SK-N-SH (cell line): ENCODE data around the gene TBC1D5. TPM values are rescaled to one million over a fixed set of nuclear protein-coding genes. Genes with fewer than 3 reads are reported as not detected.

Experiments
- CTCF ChIA-PET: fragments of 300-600, 350-600 bp; formaldehyde crosslinking; extraction: SDS; loops from one replicate; lab custom pipeline; 2021; lab: Yijun Ruan, JAX
- POLR2A ChIA-PET: fragments of 350-600 bp; sonication (Branson Sonifier 250); formaldehyde crosslinking; extraction: SDS; loops from one replicate; lab custom pipeline; 2020; ENCODE audit warnings: antibody characterized with exemption, inconsistent platforms; lab: Yijun Ruan, JAX
- DNase-seq: peaks from one replicate; pipeline ENCODE4 v3.0.0; 2012
- H2AFZ ChIP-seq: fragments of 200-600 bp; sonication (generic); 2 replicates; pipeline ENCODE4 v1.8.1; 2016; ENCODE audit warnings: antibody characterized with exemption, mild to moderate bottlenecking, low read depth
- H3F3A ChIP-seq: fragments of 200-600 bp; sonication (generic); replicated peaks from 2 replicates; pipeline ENCODE3; 2016; ENCODE audit warnings: antibody characterized with exemption, mild to moderate bottlenecking; ENCODE audit not compliant: insufficient read depth
- H3K27ac ChIP-seq, 2 experiments: fragments of 200-500 bp in 1 of 2; fragments of 200-600 bp in 1 of 2; sonication (Bioruptor generic) in 1 of 2; sonication (generic), shearing (Covaris generic) in 1 of 2; 2 replicates each; pipeline versions ENCODE4 v1.5.1 to v1.6.1; 2014 to 2016; ENCODE audit warnings: low read depth in 2 of 2, inconsistent platforms in 1 of 2, low read length in 1 of 2, mild to moderate bottlenecking in 1 of 2, mixed read lengths in 1 of 2
- H3K27me3 ChIP-seq: fragments of 200-600 bp; sonication (generic), shearing (Covaris generic); 2 replicates; pipeline ENCODE4 v1.6.1; 2016; ENCODE audit warnings: mixed run types; ENCODE audit not compliant: insufficient read depth
- H3K36me3 ChIP-seq, 2 experiments: fragments of 200-500 bp in 1 of 2; fragments of 200-600 bp in 1 of 2; sonication (Bioruptor generic) in 1 of 2; sonication (generic) in 1 of 2; replicated peaks in 1 of 2; 2 replicates each; pipeline versions ENCODE3 to v1.5.1; 2014 to 2016; ENCODE audit warnings: low read length in 1 of 2, mild to moderate bottlenecking in 1 of 2; ENCODE audit not compliant: insufficient read depth in 2 of 2, control insufficient read depth in 1 of 2
- H3K4me1 ChIP-seq, 2 experiments: fragments of 200-500 bp in 1 of 2; fragments of 200-600 bp in 1 of 2; sonication (Bioruptor generic) in 1 of 2; sonication (generic), shearing (Covaris generic) in 1 of 2; 2 replicates each; pipeline versions ENCODE4 v1.5.1 to v1.6.1; 2014 to 2016; ENCODE audit warnings: low read depth in 1 of 2, low read length in 1 of 2, mixed run types in 1 of 2; ENCODE audit not compliant: insufficient read depth in 2 of 2, control insufficient read depth in 1 of 2
- H3K4me2 ChIP-seq: fragments of 200-600 bp; sonication (generic), shearing (Covaris generic); 2 replicates; pipeline ENCODE4 v1.6.1; 2017; ENCODE audit warnings: mixed run types
- H3K4me3 ChIP-seq, 2 experiments: fragments of 200-500 bp in 1 of 2; fragments of 200-600 bp in 1 of 2; sonication (Bioruptor generic) in 1 of 2; sonication (generic), shearing (Covaris generic) in 1 of 2; 2 replicates each; pipeline versions ENCODE4 v1.5.1 to v1.8.1; 2014 to 2016; ENCODE audit warnings: low read depth in 2 of 2, inconsistent platforms in 1 of 2, low read length in 1 of 2, mild to moderate bottlenecking in 1 of 2, mixed read lengths in 1 of 2, moderate library complexity in 1 of 2
- H3K79me2 ChIP-seq: fragments of 200-600 bp; sonication (generic); 2 replicates; pipeline ENCODE4 v1.8.1; 2017; ENCODE audit warnings: mild to moderate bottlenecking; ENCODE audit not compliant: insufficient read depth
- H3K9ac ChIP-seq: fragments of 200-600 bp; sonication (generic); 2 replicates; pipeline ENCODE4 v1.6.1; 2017; ENCODE audit warnings: mixed run types
- H3K9me2 ChIP-seq: fragments of 200-600 bp; sonication (generic); 2 replicates; pipeline ENCODE4 v1.6.1; 2017; ENCODE audit warnings: mixed run types
- H3K9me3 ChIP-seq: fragments of 200-600 bp; sonication (generic); 2 replicates; pipeline ENCODE4 v1.6.1; 2017; ENCODE audit warnings: mixed run types, mild to moderate bottlenecking, moderate library complexity
- H4K20me1 ChIP-seq: fragments of 200-600 bp; sonication (generic); 2 replicates; pipeline ENCODE4 v1.6.1; 2017; ENCODE audit warnings: mild to moderate bottlenecking, mixed run types; ENCODE audit not compliant: insufficient read depth
- CTCF ChIP-seq: fragments of 200-600 bp; sonication (generic); IDR thresholded peaks from 2 replicates; pipeline ENCODE4 v1.6.1; 2017; ENCODE audit warnings: antibody characterized with exemption, mild to moderate bottlenecking, moderate library complexity
- ELF1 ChIP-seq: IDR thresholded peaks from 2 replicates; pipeline ENCODE4 v1.4.0; 2012
- EZH2phosphoT487 ChIP-seq: fragments of 200-600 bp; sonication (generic); IDR thresholded peaks from 2 replicates; pipeline ENCODE4 v1.6.1; 2017; ENCODE audit warnings: low read depth, mixed run types, mild to moderate bottlenecking, antibody characterized with exemption, moderate library complexity, borderline replicate concordance
- FOXM1 ChIP-seq: IDR thresholded peaks from 2 replicates; pipeline ENCODE4 v1.4.0; 2012; ENCODE audit warnings: low read depth, mild to moderate bottlenecking
- GABPA ChIP-seq: IDR thresholded peaks from 2 replicates; pipeline ENCODE4 v1.4.0; 2012; ENCODE audit warnings: low read depth, mild to moderate bottlenecking
- JUND ChIP-seq: IDR thresholded peaks from 2 replicates; pipeline ENCODE4 v1.4.0; 2012
- MAX ChIP-seq: IDR thresholded peaks from 2 replicates; pipeline ENCODE4 v1.4.0; 2012; ENCODE audit warnings: low read depth
- MEF2A ChIP-seq: IDR thresholded peaks from 2 replicates; pipeline ENCODE4 v1.4.0; 2012; ENCODE audit warnings: low read depth, borderline replicate concordance
- MXI1 ChIP-seq: IDR thresholded peaks from 2 replicates; pipeline ENCODE4 v1.6.1; 2012; ENCODE audit warnings: mild to moderate bottlenecking, low read depth, low read length, improper control_type of control experiment
- NRF1 ChIP-seq: IDR thresholded peaks from 2 replicates; pipeline ENCODE4 v1.6.1; 2012; ENCODE audit warnings: low read depth, mild to moderate bottlenecking, low read length
- PBX3 ChIP-seq: IDR thresholded peaks from 2 replicates; pipeline ENCODE4; 2012
- POLR2AphosphoS5 ChIP-seq: IDR thresholded peaks from 2 replicates; pipeline ENCODE4 v1.6.1; 2012; ENCODE audit warnings: low read depth, low read length
- RCOR1 ChIP-seq: fragments of 150-350 bp; IDR thresholded peaks from 2 replicates; pipeline ENCODE4 v1.6.1; 2017; ENCODE audit warnings: antibody characterized with exemption, low read length
- REST ChIP-seq: IDR thresholded peaks from 2 replicates; pipeline ENCODE4 v1.6.1; 2012; ENCODE audit warnings: mild to moderate bottlenecking, low read depth, low read length, moderate library complexity
- RFX5 ChIP-seq: IDR thresholded peaks from 2 replicates; pipeline ENCODE4 v1.6.1; 2012; ENCODE audit warnings: mild to moderate bottlenecking, improper control_type of control experiment, low read length
- RXRA ChIP-seq: IDR thresholded peaks from 2 replicates; pipeline ENCODE4 v1.4.0; 2012; ENCODE audit warnings: low read depth, mild to moderate bottlenecking, borderline replicate concordance
- SIN3A ChIP-seq: IDR thresholded peaks from 2 replicates; pipeline ENCODE4 v1.6.1; 2012; ENCODE audit warnings: low read depth, mild to moderate bottlenecking, low read length, moderate library complexity, borderline replicate concordance
- SMC3 ChIP-seq: IDR thresholded peaks from 2 replicates; pipeline ENCODE4 v1.6.1; 2012; ENCODE audit warnings: low read depth, low read length, improper control_type of control experiment
- YY1 ChIP-seq: IDR thresholded peaks from 2 replicates; pipeline ENCODE4 v1.4.0; 2012; ENCODE audit warnings: low read depth, mild to moderate bottlenecking
- WGBS: methylation state at CpG from one replicate; pipeline ENCODE4 v1.1.6; 2017; ENCODE audit warnings: low lambda C conversion rate; 5-methylcytosine and 5-hydroxymethylcytosine counted together
- polyA plus RNA-seq, 3 experiments: library from polyadenylated mRNA; depleted of rRNA; stranded (reverse); fragments of >200 nt; gene quantifications; 2 replicates each; pipeline ENCODE4 v1.2.3, GENCODE V29; 2012

The TBC1D5 gene
- polyA plus RNA-seq, 1 of the 3 experiments (the other 2 are of a cell fraction): 19.5 TPM

GRCh38 chr3:17349093-17349492 lies 393.3 kb downstream of the TBC1D5 start:
- Histone ChIP-seq H4K20me1 (no peaks in the 10 kb centered on the region), H2AFZ (no peak overlapping the region), H3K4me3 (no peak overlapping the region), H3K9me2 (no peaks in the 10 kb centered on the region), H3K27me3 (no peaks in the 10 kb centered on the region), H3K79me2 (no peaks in the 10 kb centered on the region), H3K4me2 (no peak overlapping the region), H3K4me1 (no peaks in the 10 kb centered on the region; a peak in 1 of 4 replicates), H3F3A (no peaks in the 10 kb centered on the region), H3K9ac (no peak overlapping the region), H3K36me3 (no peaks in the 10 kb centered on the region), H3K9me3 (no peaks in the 10 kb centered on the region), H3K27ac (no peak overlapping the region)
- no peak for DNase-seq
- CTCF ChIA-PET: no interaction called here
- WGBS: 83% methylated on average over 1 of the region's 1 CpG
- no peak for TF ChIP-seq POLR2AphosphoS5
- no peak for TF ChIP-seq RCOR1
- TF ChIP-seq PBX3: no peak
- no peak for TF ChIP-seq EZH2phosphoT487
- no peak for TF ChIP-seq NRF1
- no peak for TF ChIP-seq YY1
- no peak for TF ChIP-seq MXI1
- no peak for TF ChIP-seq MAX
- TF ChIP-seq GABPA: no peak
- TF ChIP-seq REST: no peak
- no peak for TF ChIP-seq CTCF
- TF ChIP-seq RFX5: no peak
- TF ChIP-seq ELF1: no peak
- no peak for TF ChIP-seq JUND
- TF ChIP-seq MEF2A: no peak
- TF ChIP-seq SMC3: no peak
- TF ChIP-seq FOXM1: no peak
- TF ChIP-seq SIN3A: no peak
- no peak for TF ChIP-seq RXRA
- POLR2A ChIA-PET: no interaction called here
